Stomach (tissue), 4 donors: ENCODE data around the gene RGS8.

ENCODE experiments used
- CTCF ChIP-seq, 7 experiments: fragments of 450-650 bp in 4 of 7; fragments of 200-600 bp in 3 of 7; sonication (generic) in 3 of 7; IDR thresholded peaks; one replicate each; pipeline ENCODE4 v1.5.1; 2016 to 2019; ENCODE audit warnings: antibody characterized with exemption in 7 of 7, control low read depth in 2 of 7, mild to moderate bottlenecking in 1 of 7
- EP300 ChIP-seq: sonication (generic); formaldehyde crosslinking; IDR thresholded peaks from one replicate; pipeline ENCODE4 v1.6.1; 2017; ENCODE audit warnings: antibody characterized with exemption
- POLR2AphosphoS5 ChIP-seq, 3 donors: sonication (generic); formaldehyde crosslinking; IDR thresholded peaks; one replicate each; pipeline ENCODE4 v1.6.1; 2016; ENCODE audit warnings: antibody characterized with exemption in 3 of 3

GRCh38 chr1:182700351-182700709, 15.9 kb upstream of the RGS8 start:
- TF ChIP-seq CTCF (IDR thresholded peaks at IDR 0.05) (no peak), POLR2AphosphoS5 (IDR thresholded peaks at IDR 0.05) (no peak), EP300 (no peak)
